Astrocyte (in vitro differentiated cells and primary cell): ENCODE results near the gene STEAP4.

Experiments used
- EZH2 ChIP-seq: IDR thresholded peaks from 2 replicates; pipeline ENCODE4 v1.6.1; 2012; ENCODE audit warnings: mild to moderate bottlenecking, low read length, inconsistent platforms; ENCODE audit not compliant: insufficient read depth
- TF ChIP-seq, protein P1 (sequence below): IDR thresholded peaks from 2 replicates; pipeline ENCODE4 v1.5.1; 2011; ENCODE audit warnings: low read depth, mild to moderate bottlenecking, inconsistent platforms, low read length, moderate library complexity; ENCODE audit not compliant: insufficient read depth

DNA sequence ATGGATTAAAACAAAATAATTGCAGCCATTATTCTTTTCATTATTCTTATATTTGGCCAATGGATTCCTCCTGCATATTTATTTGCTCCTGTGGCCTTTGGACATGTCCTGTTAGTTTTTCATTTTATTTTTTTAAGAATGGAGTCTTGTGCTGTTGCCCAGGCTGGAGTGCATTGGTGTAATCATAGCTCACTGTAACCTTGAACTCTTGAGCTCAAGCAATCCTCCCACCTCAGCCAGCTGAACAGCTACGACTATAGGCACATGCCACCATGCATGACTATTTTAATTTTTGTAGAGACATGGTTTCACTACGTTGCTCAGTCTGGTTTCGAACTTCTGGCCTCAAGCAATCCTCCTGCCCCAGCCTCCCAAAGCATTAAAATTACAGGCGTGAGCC lies 44.1 kb downstream of the STEAP4 start:
- TF ChIP-seq, protein P1, sequence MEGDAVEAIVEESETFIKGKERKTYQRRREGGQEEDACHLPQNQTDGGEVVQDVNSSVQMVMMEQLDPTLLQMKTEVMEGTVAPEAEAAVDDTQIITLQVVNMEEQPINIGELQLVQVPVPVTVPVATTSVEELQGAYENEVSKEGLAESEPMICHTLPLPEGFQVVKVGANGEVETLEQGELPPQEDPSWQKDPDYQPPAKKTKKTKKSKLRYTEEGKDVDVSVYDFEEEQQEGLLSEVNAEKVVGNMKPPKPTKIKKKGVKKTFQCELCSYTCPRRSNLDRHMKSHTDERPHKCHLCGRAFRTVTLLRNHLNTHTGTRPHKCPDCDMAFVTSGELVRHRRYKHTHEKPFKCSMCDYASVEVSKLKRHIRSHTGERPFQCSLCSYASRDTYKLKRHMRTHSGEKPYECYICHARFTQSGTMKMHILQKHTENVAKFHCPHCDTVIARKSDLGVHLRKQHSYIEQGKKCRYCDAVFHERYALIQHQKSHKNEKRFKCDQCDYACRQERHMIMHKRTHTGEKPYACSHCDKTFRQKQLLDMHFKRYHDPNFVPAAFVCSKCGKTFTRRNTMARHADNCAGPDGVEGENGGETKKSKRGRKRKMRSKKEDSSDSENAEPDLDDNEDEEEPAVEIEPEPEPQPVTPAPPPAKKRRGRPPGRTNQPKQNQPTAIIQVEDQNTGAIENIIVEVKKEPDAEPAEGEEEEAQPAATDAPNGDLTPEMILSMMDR, result no peak
- TF ChIP-seq EZH2, result no peak
